Naive thymus-derived CD4-positive, alpha-beta T cell (primary cell): ENCODE measurements around the gene SPATA6. TPM values are rescaled to one million over a fixed set of nuclear protein-coding genes. Genes with fewer than 3 reads are reported as not detected.
"Not testable (repeated sequence)": the region's sequence is repeated elsewhere in the genome, so short reads cannot be mapped to it uniquely, and the experiment has no call there.

Experiments used
- ATAC-seq: fragments of 150-1000 bp; cut with Tn5 transposase; 2 replicates; pipeline ENCODE4 v1.10.0; 2021; ENCODE audit warnings: mild to moderate bottlenecking, moderate library complexity
- CTCF ChIA-PET: fragments of 350-600 bp; sonication (Branson Sonifier 250); formaldehyde crosslinking; loops from one replicate; lab custom pipeline; 2021; ENCODE audit warnings: antibody characterized with exemption; lab: Charles Lee
- POLR2A ChIA-PET: fragments of 350-600 bp; sonication (Branson Sonifier 250); formaldehyde crosslinking; loops from one replicate; lab custom pipeline; 2021; ENCODE audit warnings: antibody characterized with exemption, inconsistent platforms; lab: Charles Lee
- DNase-seq, 9 donors: peaks; one replicate each; pipeline versions ENCODE4 v3.0.0 to v3.0.0-alpha.2; 2020 to 2022; ENCODE audit warnings: mixed read lengths in 1 of 9
- H3K27ac ChIP-seq: one replicate; pipeline ENCODE4 v1.7.0; 2013; ENCODE audit warnings: mild to moderate bottlenecking, low read depth, low read length, moderate library complexity
- H3K27me3 ChIP-seq, 2 donors: one replicate each; pipeline ENCODE4 v1.7.0; 2013; ENCODE audit warnings: low read length in 2 of 2, mild to moderate bottlenecking in 2 of 2, moderate library complexity in 2 of 2; ENCODE audit not compliant: control insufficient read depth in 2 of 2, insufficient read depth in 2 of 2
- H3K36me3 ChIP-seq, 3 experiments: 1 replicate in 2 of 3; 2 replicates in 1 of 3; pipeline ENCODE4 v1.7.0; 2013; ENCODE audit warnings: low read length in 3 of 3, mild to moderate bottlenecking in 3 of 3, moderate library complexity in 1 of 3; ENCODE audit not compliant: insufficient read depth in 3 of 3, control insufficient read depth in 2 of 3
- H3K4me1 ChIP-seq, 2 donors: one replicate each; pipeline ENCODE4 v1.7.0; 2013; ENCODE audit warnings: low read length in 2 of 2, mild to moderate bottlenecking in 2 of 2, moderate library complexity in 1 of 2; ENCODE audit not compliant: control insufficient read depth in 2 of 2, insufficient read depth in 2 of 2
- H3K4me3 ChIP-seq: 2 replicates; pipeline ENCODE4 v1.7.0; 2013; ENCODE audit warnings: mild to moderate bottlenecking, low read length
- H3K9me3 ChIP-seq, 3 experiments: 1 replicate in 2 of 3; 2 replicates in 1 of 3; pipeline ENCODE4 v1.7.0; 2013; ENCODE audit warnings: low read length in 3 of 3; ENCODE audit not compliant: control insufficient read depth in 2 of 3
- H3K27ac Mint-ChIP-seq, 9 donors: one replicate each; pipeline ENCODE4 v1.8.0; 2020 to 2022; ENCODE audit warnings: mixed read lengths in 9 of 9, mild to moderate bottlenecking in 8 of 9, moderate library complexity in 5 of 9, inconsistent platforms in 2 of 9
- H3K27me3 Mint-ChIP-seq, 5 donors: one replicate each; pipeline ENCODE4 v1.8.0; 2021 to 2022; ENCODE audit warnings: mixed read lengths in 5 of 5, mild to moderate bottlenecking in 1 of 5
- H3K36me3 Mint-ChIP-seq, 5 donors: one replicate each; pipeline ENCODE4 v1.8.0; 2020 to 2022; ENCODE audit warnings: mixed read lengths in 5 of 5, mild to moderate bottlenecking in 3 of 5, inconsistent platforms in 1 of 5
- H3K4me1 Mint-ChIP-seq, 7 donors: one replicate each; pipeline ENCODE4 v1.8.0; 2020 to 2022; ENCODE audit warnings: mixed read lengths in 7 of 7, mild to moderate bottlenecking in 3 of 7, inconsistent platforms in 1 of 7
- H3K4me3 Mint-ChIP-seq, 10 donors: one replicate each; pipeline ENCODE4 v1.8.0; 2020 to 2022; ENCODE audit warnings: mild to moderate bottlenecking in 10 of 10, mixed read lengths in 10 of 10, moderate library complexity in 6 of 10, inconsistent platforms in 2 of 10
- H3K9me3 Mint-ChIP-seq, 11 donors: one replicate each; pipeline ENCODE4 v1.8.0; 2020 to 2022; ENCODE audit warnings: mixed read lengths in 11 of 11, mild to moderate bottlenecking in 4 of 11, inconsistent platforms in 1 of 11, moderate library complexity in 1 of 11
- intact Hi-C, 2 donors: fragments of 100-400 bp; cut with micrococcal nuclease; formaldehyde crosslinking; loops; one replicate each; pipeline ENCODE4 v1.15.1; 2023
- polyA plus RNA-seq, 2 donors: library from polyadenylated mRNA; unstranded; fragments of 300-500 nt; fragmentation: Illumina TruSeq; gene quantifications; one replicate each; pipeline ENCODE4 v1.2.3, GENCODE V29; 2021
- total RNA-seq, 6 experiments: library from RNA in 5 of 6; stranded (reverse) in 5 of 6; gene quantifications; 1 replicate in 5 of 6; 2 replicates in 1 of 6; pipeline ENCODE4 v1.2.3 and lab custom pipeline; 2021 to 2026

SPATA6 gene
- 10 to 100 TPM in 1 of 5 experiments, 1 to 10 TPM in 4; 1.0 to 11.2 (median 5.4) TPM for total RNA-seq
- 1 to 10 TPM; 2.4 TPM for polyA plus RNA-seq
- 4.6 reads per million, percentile 22 among the genes with 10 or more reads in this experiment for total RNA-seq (lab: John Stamatoyannopoulos, UW)

GRCh38 chr1:48471691-48472576 is at the start of gene SPATA6:
Gene SPATA6, minus strand, starts transcription at chr1:48472204. Its CDS starts 196 bp downstream, at chr1:48472008.
- ChIA-PET CTCF (interaction anchor here (0.8 kb wide), 1 partner anchor 9 kb away, joined by 3 read pairs; no protein-coding TSS in a partner anchor), POLR2A (no interaction called here)
- H3K27ac Mint-ChIP-seq: peak within 1 kb of the TSS; percentile 61 to 92 (median 88)
- Histone ChIP-seq H3K36me3 (no peaks in the 10 kb centered on the region), H3K4me1 (peaks cover 6 to 23% of the 10 kb centered on the region in 2 donors), H3K27ac (peak within 1 kb of the TSS; percentile 75), H3K9me3 (no peaks in the 10 kb centered on the region), H3K27me3 (no peaks in the 10 kb centered on the region), H3K4me3 (peak within 1 kb of the TSS; percentile 82)
- intact Hi-C loops: loop anchor here (2.0 to 5.0 kb wide), 4 partner anchors 27 to 1755 kb away; partner anchors contain the start of genes BEND5 (in 2 of the 2) and EFCAB14 (in 1 of the 2)
- DNase-seq: peak; percentile 86 to 95 (median 91)
- ATAC-seq: peak; percentile 97
- peaks cover 0 to 6% (median 0%) of the 10 kb centered on the region in 11 donors for H3K9me3 Mint-ChIP-seq
- H3K36me3 Mint-ChIP-seq: no peaks in the 10 kb centered on the region
- peaks cover 0 to 27% (median 0%) of the 10 kb centered on the region in 5 donors for H3K27me3 Mint-ChIP-seq
- H3K4me3 Mint-ChIP-seq: peak within 1 kb of the TSS; percentile 83 to 96 (median 92)
- H3K4me1 Mint-ChIP-seq: peaks cover 22 to 42% (median 32%) of the 10 kb centered on the region in 7 donors

DNA sequence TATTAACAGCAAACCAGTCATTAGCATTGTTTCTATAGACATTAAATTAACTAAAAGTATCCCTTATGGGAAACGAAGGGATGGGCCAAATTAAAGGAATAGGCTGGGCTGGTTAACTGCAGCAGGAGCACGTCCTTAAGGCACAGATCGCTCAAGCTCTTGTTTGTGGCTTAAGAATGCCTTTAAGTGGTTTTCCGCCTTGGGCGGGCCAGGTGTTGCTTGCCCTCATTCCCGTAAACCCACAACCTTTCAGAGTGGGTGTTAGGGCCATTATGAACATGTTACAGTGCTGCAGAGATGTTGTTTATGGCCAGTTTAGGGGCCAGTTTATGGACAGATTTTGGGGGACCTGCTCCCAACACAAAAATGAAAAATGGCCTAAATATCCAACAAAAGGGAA is 47.9 kb upstream of the SPATA6 start:
- H3K9me3 ChIP-seq, H3K4me1 ChIP-seq, H3K27ac ChIP-seq, ATAC-seq, CTCF ChIA-PET, H3K4me1 Mint-ChIP-seq, POLR2A ChIA-PET, intact Hi-C loops, H3K27me3 ChIP-seq, H3K4me3 Mint-ChIP-seq, H3K36me3 Mint-ChIP-seq, H3K27ac Mint-ChIP-seq, DNase-seq, H3K36me3 ChIP-seq, H3K4me3 ChIP-seq, H3K9me3 Mint-ChIP-seq: not testable (repeated sequence)
- peaks cover 2 to 38% (median 17%) of the 10 kb centered on the region in 5 donors for H3K27me3 Mint-ChIP-seq

GRCh38 chr1:48506870-48507269 is 34.9 kb upstream of the SPATA6 start:
- Mint-ChIP-seq H3K4me3 (no peak overlapping the region), H3K36me3 (no peaks in the 10 kb centered on the region), H3K9me3 (peaks cover 0 to 3% (median 0%) of the 10 kb centered on the region in 11 donors), H3K4me1 (no peaks in the 10 kb centered on the region), H3K27me3 (peaks cover 3 to 32% (median 8%) of the 10 kb centered on the region in 5 donors), H3K27ac (no peak overlapping the region)
- Histone ChIP-seq H3K9me3 (no peaks in the 10 kb centered on the region), H3K4me3 (no peak overlapping the region), H3K4me1 (no peaks in the 10 kb centered on the region), H3K36me3 (no peaks in the 10 kb centered on the region), H3K27me3 (no peaks in the 10 kb centered on the region), H3K27ac (no peak overlapping the region)
- ChIA-PET POLR2A (no interaction called here), CTCF (interaction anchor here (0.6 kb wide), 1 partner anchor 10 kb away, joined by 3 read pairs; no protein-coding TSS in a partner anchor)
- DNase-seq: no peak
- no peak for ATAC-seq
- intact Hi-C loops: no loop called here

GRCh38 chr1:48500541-48501450 is 28.8 kb upstream of the SPATA6 start:
- Mint-ChIP-seq H3K4me3 (no peak overlapping the region), H3K9me3 (no peaks in the 10 kb centered on the region), H3K36me3 (no peaks in the 10 kb centered on the region), H3K27ac (no peak overlapping the region), H3K27me3 (peaks cover 0 to 4% (median 0%) of the 10 kb centered on the region in 5 donors), H3K4me1 (peaks cover 5 to 11% (median 7%) of the 10 kb centered on the region in 7 donors)
- Histone ChIP-seq H3K4me1 (peaks cover 0 to 4% of the 10 kb centered on the region in 2 donors), H3K4me3 (no peak overlapping the region), H3K27me3 (no peaks in the 10 kb centered on the region), H3K36me3 (no peaks in the 10 kb centered on the region), H3K27ac (no peak overlapping the region), H3K9me3 (no peaks in the 10 kb centered on the region)
- CTCF ChIA-PET: interaction anchor here (1.4 kb wide), 1 partner anchor 11 kb away, joined by 4 read pairs; no protein-coding TSS in a partner anchor
- POLR2A ChIA-PET: no interaction called here
- intact Hi-C loops: no loop called here
- ATAC-seq (no peak), DNase-seq (no peak)

DNA sequence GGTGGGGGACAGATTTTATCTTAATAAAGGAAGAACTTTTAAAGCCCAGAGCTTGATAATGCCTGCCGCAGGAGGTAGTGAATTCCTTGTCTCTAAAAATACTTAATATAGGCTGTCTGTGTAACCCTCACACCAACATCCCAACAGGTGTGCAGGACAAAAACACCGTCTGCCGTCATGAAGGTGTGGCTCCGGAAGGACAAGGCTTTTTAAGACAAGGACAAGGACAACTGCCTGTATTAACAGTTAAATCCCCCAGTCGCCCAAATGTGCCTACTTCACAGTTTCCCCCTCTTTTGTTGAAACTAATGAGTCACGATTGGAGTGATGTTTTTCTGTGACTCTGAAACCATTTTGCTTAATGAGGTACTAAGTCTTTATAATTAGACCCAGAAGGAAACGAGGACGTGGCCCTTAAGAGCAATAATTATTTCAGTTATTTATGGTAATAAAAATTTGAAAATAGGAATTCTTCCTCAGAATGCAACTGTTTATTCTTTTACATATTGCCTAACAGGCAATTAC is 27.3 kb upstream of the SPATA6 start:
- peaks cover 5 to 11% (median 7%) of the 10 kb centered on the region in 7 donors for H3K4me1 Mint-ChIP-seq
- Histone ChIP-seq H3K4me1 (peaks cover 0 to 4% of the 10 kb centered on the region in 2 donors), H3K27me3 (no peaks in the 10 kb centered on the region), H3K27ac (no peak overlapping the region), H3K36me3 (no peaks in the 10 kb centered on the region), H3K9me3 (no peaks in the 10 kb centered on the region), H3K4me3 (no peak overlapping the region)
- ChIA-PET POLR2A (no interaction called here), CTCF (interaction anchor here (0.8 to 1.4 kb wide), 3 partner anchors 12 to 405 kb away, joined by 3 to 4 read pairs (median 3); no protein-coding TSS in a partner anchor)
- no peak overlapping the region for H3K27ac Mint-ChIP-seq
- H3K27me3 Mint-ChIP-seq: peaks cover 0 to 4% (median 0%) of the 10 kb centered on the region in 5 donors
- H3K36me3 Mint-ChIP-seq: no peaks in the 10 kb centered on the region
- intact Hi-C loops: loop anchor here (2.0 to 10.0 kb wide), 5 partner anchors 26 to 407 kb away; partner anchors contain the start of gene SPATA6 (in 1 of the 2)
- H3K4me3 Mint-ChIP-seq: peak overlapping the region in 1 of 10 donors; percentile 31
- DNase-seq (no peak), ATAC-seq (no peak)
- H3K9me3 Mint-ChIP-seq: no peaks in the 10 kb centered on the region
